ENCODE results near the gene PSTPIP1.

PSTPIP1 gene

DNA sequence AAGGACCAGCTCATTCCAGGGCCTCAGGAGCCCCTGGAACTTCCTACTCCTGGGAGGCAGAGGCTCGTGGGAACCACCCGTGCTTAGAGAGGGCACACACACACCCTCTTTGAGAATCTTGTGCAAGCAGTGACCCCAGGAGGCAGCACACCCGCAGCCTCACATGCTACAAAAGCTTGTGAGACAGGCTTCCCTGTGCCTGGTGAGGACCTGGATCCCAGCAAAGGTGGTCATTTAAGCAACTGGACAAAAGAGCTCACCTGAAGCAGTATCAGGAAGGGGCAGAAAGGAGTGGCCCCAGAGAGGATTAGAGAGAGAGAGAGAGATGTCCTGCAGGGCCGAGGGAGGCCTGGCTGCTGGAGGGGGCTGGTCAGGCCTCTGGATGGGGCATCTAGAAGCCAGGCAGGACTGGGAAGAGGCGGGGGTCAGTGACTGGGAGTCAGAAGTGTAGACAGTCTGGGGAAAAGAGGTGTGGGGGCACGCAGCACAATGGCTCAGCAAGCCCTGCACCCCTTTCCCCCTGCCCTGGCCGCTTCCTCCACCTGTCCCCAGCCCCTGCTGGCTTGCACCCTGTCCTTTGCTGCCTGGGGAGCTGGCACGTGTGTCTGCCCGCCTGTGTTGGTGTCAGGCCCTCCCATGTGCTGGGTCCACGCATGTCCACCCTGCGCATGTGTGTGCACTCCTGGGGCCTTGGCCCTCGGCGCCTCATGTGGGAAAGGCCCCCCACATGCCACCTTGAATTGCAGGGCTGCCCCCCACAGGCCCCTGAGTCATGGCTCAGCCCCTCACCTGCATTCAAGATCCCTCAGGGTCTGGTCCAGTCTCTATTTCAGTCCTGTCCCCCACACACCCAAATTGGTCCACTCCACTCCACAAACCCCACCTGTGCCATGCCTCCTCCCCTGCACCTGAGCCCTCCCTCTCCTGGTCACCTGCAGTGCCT lies 39.1 kb downstream of the PSTPIP1 start:
- no peak for ATAC-seq
- TF ChIP-seq ZNF70 (CRISPR knock-in tag; IDR thresholded peaks at IDR 0.05) (no peak), GLIS3 (CRISPR knock-in tag; IDR thresholded peaks at IDR 0.05) (no peak), SNAI2 (CRISPR knock-in tag; IDR thresholded peaks at IDR 0.05) (no peak)
- TF ChIP-seq, protein P1, sequence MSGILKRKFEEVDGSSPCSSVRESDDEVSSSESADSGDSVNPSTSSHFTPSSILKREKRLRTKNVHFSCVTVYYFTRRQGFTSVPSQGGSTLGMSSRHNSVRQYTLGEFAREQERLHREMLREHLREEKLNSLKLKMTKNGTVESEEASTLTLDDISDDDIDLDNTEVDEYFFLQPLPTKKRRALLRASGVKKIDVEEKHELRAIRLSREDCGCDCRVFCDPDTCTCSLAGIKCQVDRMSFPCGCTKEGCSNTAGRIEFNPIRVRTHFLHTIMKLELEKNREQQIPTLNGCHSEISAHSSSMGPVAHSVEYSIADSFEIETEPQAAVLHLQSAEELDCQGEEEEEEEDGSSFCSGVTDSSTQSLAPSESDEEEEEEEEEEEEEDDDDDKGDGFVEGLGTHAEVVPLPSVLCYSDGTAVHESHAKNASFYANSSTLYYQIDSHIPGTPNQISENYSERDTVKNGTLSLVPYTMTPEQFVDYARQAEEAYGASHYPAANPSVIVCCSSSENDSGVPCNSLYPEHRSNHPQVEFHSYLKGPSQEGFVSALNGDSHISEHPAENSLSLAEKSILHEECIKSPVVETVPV (CRISPR knock-in tag; IDR thresholded peaks at IDR 0.05) = no peak

DNA sequence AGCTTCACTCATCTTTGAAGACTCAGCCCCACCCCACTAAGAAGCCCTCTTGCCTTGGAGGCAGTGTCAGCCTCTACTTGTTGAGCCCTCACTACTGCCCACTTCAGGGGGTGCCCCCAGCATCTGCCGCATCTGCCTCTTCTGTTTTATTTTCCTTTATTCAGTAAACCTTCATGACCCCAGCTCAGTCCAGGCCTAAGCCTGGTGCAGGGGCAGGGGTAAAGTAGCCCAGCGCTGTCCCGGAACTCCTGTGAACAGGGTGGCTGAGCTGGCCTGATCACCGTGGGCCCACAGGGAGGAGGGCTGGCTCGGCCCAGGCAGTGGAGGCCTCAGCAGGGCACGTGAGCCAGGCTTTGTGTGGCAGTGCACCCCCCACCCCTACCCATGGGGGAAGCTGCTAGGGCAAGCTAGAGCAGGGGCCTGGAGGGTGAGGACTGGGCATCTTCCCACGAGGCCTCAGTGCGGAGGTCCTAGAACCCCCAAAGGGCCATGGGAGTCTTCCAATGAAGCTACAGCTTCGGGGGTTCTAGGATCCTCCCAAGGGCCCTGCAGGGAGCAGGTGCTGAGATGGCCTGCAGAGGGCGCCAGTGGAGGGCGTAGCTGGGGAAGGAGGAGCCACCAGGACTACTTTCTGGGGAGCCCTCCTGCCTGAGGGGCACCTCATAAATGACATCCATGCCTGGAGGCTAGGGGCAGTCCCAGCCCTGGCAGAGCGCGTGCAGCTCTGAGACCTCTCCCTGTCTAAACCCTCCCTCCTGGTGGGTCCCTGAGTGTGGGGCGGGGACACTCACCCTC lies 40.0 kb downstream of the PSTPIP1 start:
- ATAC-seq = peak; percentile 59
- TF ChIP-seq OSR1 (CRISPR knock-in tag; IDR thresholded peaks at IDR 0.05) (no peak), CREB5 (CRISPR knock-in tag; IDR thresholded peaks at IDR 0.05; ENCODE audit: low read depth) (no peak), ESRRG (CRISPR knock-in tag; IDR thresholded peaks at IDR 0.05) (no peak), ZFP3 (CRISPR knock-in tag; IDR thresholded peaks at IDR 0.05) (no peak)

- no peak for ATAC-seq
These were observed 40.7 kb downstream of the PSTPIP1 start for GRCh38 chr15:77035584-77035983.

More at GRCh38 chr15:77035584-77035983, 40.7 kb downstream of the PSTPIP1 start:
- TF ChIP-seq, protein P1 (CRISPR knock-in tag; IDR thresholded peaks at IDR 0.05) = no peak
- TF ChIP-seq SNAI2 (CRISPR knock-in tag; IDR thresholded peaks at IDR 0.05) (no peak), BACH2 (CRISPR knock-in tag; IDR thresholded peaks at IDR 0.05; ENCODE audit: borderline replicate concordance) (no peak), ZFP30 (CRISPR knock-in tag; IDR thresholded peaks at IDR 0.05) (no peak), PPARA (CRISPR knock-in tag; IDR thresholded peaks at IDR 0.05; ENCODE audit: borderline replicate concordance) (no peak), PATZ1 (CRISPR knock-in tag; IDR thresholded peaks at IDR 0.05; ENCODE audit: borderline replicate concordance) (no peak), ZNF8 (CRISPR knock-in tag; IDR thresholded peaks at IDR 0.05) (no peak), TCF4 (CRISPR knock-in tag; IDR thresholded peaks at IDR 0.05; ENCODE audit: borderline replicate concordance) (no peak), CREB5 (CRISPR knock-in tag; IDR thresholded peaks at IDR 0.05; ENCODE audit: low read depth) (no peak), OSR1 (CRISPR knock-in tag; IDR thresholded peaks at IDR 0.05) (no peak), RARB (CRISPR knock-in tag; IDR thresholded peaks at IDR 0.05) (no peak), CSDC2 (CRISPR knock-in tag; IDR thresholded peaks at IDR 0.05) (no peak), ISL1 (CRISPR knock-in tag; IDR thresholded peaks at IDR 0.05) (no peak), TSHZ2 (CRISPR knock-in tag; IDR thresholded peaks at IDR 0.05) (no peak), ARNTL (CRISPR knock-in tag; IDR thresholded peaks at IDR 0.05; ENCODE audit: borderline replicate concordance, low read depth) (no peak), ZFP3 (CRISPR knock-in tag; IDR thresholded peaks at IDR 0.05) (no peak), ESRRG (CRISPR knock-in tag; IDR thresholded peaks at IDR 0.05) (no peak)
- TF ChIP-seq, protein P2, sequence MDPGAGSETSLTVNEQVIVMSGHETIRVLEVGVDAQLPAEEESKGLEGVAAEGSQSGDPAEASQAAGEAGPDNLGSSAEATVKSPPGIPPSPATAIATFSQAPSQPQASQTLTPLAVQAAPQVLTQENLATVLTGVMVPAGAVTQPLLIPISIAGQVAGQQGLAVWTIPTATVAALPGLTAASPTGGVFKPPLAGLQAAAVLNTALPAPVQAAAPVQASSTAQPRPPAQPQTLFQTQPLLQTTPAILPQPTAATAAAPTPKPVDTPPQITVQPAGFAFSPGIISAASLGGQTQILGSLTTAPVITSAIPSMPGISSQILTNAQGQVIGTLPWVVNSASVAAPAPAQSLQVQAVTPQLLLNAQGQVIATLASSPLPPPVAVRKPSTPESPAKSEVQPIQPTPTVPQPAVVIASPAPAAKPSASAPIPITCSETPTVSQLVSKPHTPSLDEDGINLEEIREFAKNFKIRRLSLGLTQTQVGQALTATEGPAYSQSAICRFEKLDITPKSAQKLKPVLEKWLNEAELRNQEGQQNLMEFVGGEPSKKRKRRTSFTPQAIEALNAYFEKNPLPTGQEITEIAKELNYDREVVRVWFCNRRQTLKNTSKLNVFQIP (CRISPR knock-in tag; IDR thresholded peaks at IDR 0.05; ENCODE audit: borderline replicate concordance, low read depth) = no peak

Measured in SK-N-SH treated with all-trans-retinoic acid at 6 μM for 48 hours (cell line).